Ovary (tissue), 3 donors: ENCODE results near the gene PSMD5.

Experiments
- EP300 ChIP-seq: sonication (generic); formaldehyde crosslinking; IDR thresholded peaks from one replicate; pipeline ENCODE4 v1.6.1; 2017; ENCODE audit warnings: antibody characterized with exemption
- POLR2A ChIP-seq: fragments of 450-650 bp; IDR thresholded peaks from one replicate; pipeline ENCODE4 v1.6.1; 2017; ENCODE audit warnings: antibody characterized with exemption, mild to moderate bottlenecking, moderate library complexity
- TF ChIP-seq, protein P1 (sequence below), 3 donors: fragments of 450-650 bp in 2 of 3; fragments of 200-600 bp in 1 of 3; IDR thresholded peaks; one replicate each; pipeline versions ENCODE4 v1.5.1 to v1.8.0; 2016 to 2022; ENCODE audit warnings: antibody characterized with exemption in 3 of 3, mild to moderate bottlenecking in 1 of 3
- donor health status: DM: no; HTN: no; CAD: no.

DNA sequence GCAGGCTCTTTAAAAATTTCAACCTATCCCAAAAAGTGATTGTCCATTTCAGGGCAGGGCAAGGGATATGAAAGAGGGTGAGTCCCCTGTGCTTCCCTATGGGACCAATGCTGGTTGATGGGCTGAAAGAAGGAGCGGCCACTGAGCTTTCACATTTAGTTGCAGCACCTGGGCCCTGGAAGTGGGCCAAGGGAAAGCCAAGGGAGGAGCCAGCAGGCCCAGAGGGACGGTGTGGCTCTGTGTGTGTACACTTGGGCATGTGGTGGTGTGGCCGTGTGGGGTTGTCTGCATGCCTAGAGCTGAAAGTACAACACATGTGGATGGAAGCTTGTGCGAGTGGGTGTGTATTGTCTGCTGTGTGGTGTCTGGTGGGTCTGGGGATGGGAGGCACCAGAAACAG, 14.0 kb upstream of the PSMD5 start:
- TF ChIP-seq, protein P1, sequence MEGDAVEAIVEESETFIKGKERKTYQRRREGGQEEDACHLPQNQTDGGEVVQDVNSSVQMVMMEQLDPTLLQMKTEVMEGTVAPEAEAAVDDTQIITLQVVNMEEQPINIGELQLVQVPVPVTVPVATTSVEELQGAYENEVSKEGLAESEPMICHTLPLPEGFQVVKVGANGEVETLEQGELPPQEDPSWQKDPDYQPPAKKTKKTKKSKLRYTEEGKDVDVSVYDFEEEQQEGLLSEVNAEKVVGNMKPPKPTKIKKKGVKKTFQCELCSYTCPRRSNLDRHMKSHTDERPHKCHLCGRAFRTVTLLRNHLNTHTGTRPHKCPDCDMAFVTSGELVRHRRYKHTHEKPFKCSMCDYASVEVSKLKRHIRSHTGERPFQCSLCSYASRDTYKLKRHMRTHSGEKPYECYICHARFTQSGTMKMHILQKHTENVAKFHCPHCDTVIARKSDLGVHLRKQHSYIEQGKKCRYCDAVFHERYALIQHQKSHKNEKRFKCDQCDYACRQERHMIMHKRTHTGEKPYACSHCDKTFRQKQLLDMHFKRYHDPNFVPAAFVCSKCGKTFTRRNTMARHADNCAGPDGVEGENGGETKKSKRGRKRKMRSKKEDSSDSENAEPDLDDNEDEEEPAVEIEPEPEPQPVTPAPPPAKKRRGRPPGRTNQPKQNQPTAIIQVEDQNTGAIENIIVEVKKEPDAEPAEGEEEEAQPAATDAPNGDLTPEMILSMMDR (IDR thresholded peaks at IDR 0.05), result no peak
- TF ChIP-seq POLR2A (no peak), EP300 (no peak)
